HTERT RPE-1 (cell line): ENCODE measurements around the gene ALAD.

Experiments
- in situ Hi-C: fragments of 300-500 bp; cut with MboI; formaldehyde crosslinking; loops from 4 replicates; pipeline ENCODE4 v1.14.3; 2020; ENCODE audit warnings: low sequenced_read_pairs

The ALAD gene

GRCh38 chr9:113350107-113350661 is 50.9 kb downstream of the ALAD start:
- in situ Hi-C loops: no loop called here

GRCh38 chr9:113349445-113350094 is 51.5 kb downstream of the ALAD start, which contains the start of gene BSPRY:
Gene BSPRY, plus strand, starts transcription at chr9:113349541. Its CDS starts 39 bp downstream, at chr9:113349580.
- in situ Hi-C loops: no loop called here

GRCh38 chr9:113349066-113349444 is 52.0 kb downstream of the ALAD start:
- in situ Hi-C loops: no loop called here

GRCh38 chr9:113348437-113348836 is 52.6 kb downstream of the ALAD start:
- in situ Hi-C loops: no loop called here

- in situ Hi-C loops: no loop called here
Observed at GRCh38 chr9:113345671-113346070, 55.4 kb downstream of the ALAD start.

GRCh38 chr9:113345190-113345589 is 55.9 kb downstream of the ALAD start:
- in situ Hi-C loops: no loop called here

GRCh38 chr9:113343732-113344231 is 57.3 kb downstream of the ALAD start:
- in situ Hi-C loops: no loop called here

GRCh38 chr9:113341712-113342410 is 59.2 kb downstream of the ALAD start:
- in situ Hi-C loops: no loop called here

- in situ Hi-C loops: no loop called here
Observed at GRCh38 chr9:113340011-113340699, 60.9 kb downstream of the ALAD start, which contains the start of gene WDR31. Gene WDR31, minus strand, starts transcription at chr9:113340275. Its CDS starts 8,253 bp downstream, at chr9:113332022.

GRCh38 chr9:113337714-113338113 is 63.4 kb downstream of the ALAD start:
- in situ Hi-C loops: no loop called here
